HG03442 (cell line): Measurements from ENCODE around the gene IL17RD.

Experiments
- ATAC-seq: cut with Tn5 transposase; IDR thresholded peaks from one replicate; pipeline ENCODE4 v1.9.1; 2021; ENCODE audit warnings: mild to moderate bottlenecking, moderate library complexity; ENCODE audit not compliant: unreplicated experiment

The IL17RD gene

GRCh38 chr3:57131210-57131588 lies 34.0 kb downstream of the IL17RD start:
- ATAC-seq: no peak

GRCh38 chr3:57130571-57131209 lies 34.5 kb downstream of the IL17RD start:
- ATAC-seq: no peak

GRCh38 chr3:57128826-57129667 lies 36.1 kb downstream of the IL17RD start:
- ATAC-seq: no peak

GRCh38 chr3:57127891-57128518 lies 37.1 kb downstream of the IL17RD start:
- no peak for ATAC-seq

- ATAC-seq: no peak
Measured at GRCh38 chr3:57126244-57126643, 38.9 kb downstream of the IL17RD start.

GRCh38 chr3:57120451-57121174 lies 44.5 kb downstream of the IL17RD start:
- ATAC-seq: no peak

GRCh38 chr3:57120040-57120439 lies 45.1 kb downstream of the IL17RD start:
- no peak for ATAC-seq

GRCh38 chr3:57118254-57118653 lies 46.9 kb downstream of the IL17RD start:
- ATAC-seq: no peak

- ATAC-seq: no peak
Measured at GRCh38 chr3:57116501-57116900, 48.7 kb downstream of the IL17RD start.

- ATAC-seq: no peak
Measured at GRCh38 chr3:57112206-57112605, 52.9 kb downstream of the IL17RD start.

GRCh38 chr3:57110798-57111197 lies 54.4 kb downstream of the IL17RD start:
- ATAC-seq: no peak

GRCh38 chr3:57110214-57110613 lies 54.9 kb downstream of the IL17RD start:
- no peak for ATAC-seq

GRCh38 chr3:57109437-57110199 lies 55.5 kb downstream of the IL17RD start:
- ATAC-seq: no peak

GRCh38 chr3:57108684-57109083 lies 56.5 kb downstream of the IL17RD start:
- ATAC-seq: no peak

GRCh38 chr3:57105585-57105984 lies 59.6 kb downstream of the IL17RD start:
- ATAC-seq: no peak

- peak; percentile 47 for ATAC-seq
Measured at GRCh38 chr3:57100046-57100695, 65.0 kb downstream of the IL17RD start.

GRCh38 chr3:57098418-57099310 lies 66.5 kb downstream of the IL17RD start:
- ATAC-seq: no peak

GRCh38 chr3:57097536-57097935 lies 67.6 kb downstream of the IL17RD start:
- ATAC-seq: no peak

- no peak for ATAC-seq
Measured at GRCh38 chr3:57095363-57095762, 69.8 kb downstream of the IL17RD start.
